Dendritic cell treated with granulocyte-macrophage colony-stimulating factor and Interleukin-4, amounts not matched to agents 40 ng/mL and 50 ng/mL, for 4 days (primary cell): ENCODE measurements around the gene ZNF441.

Experiments
- H3K27ac Mint-ChIP-seq: one replicate; pipeline ENCODE4 v1.8.0; 2022; ENCODE audit warnings: mild to moderate bottlenecking, mixed read lengths
- H3K27me3 Mint-ChIP-seq: one replicate; pipeline ENCODE4 v1.8.0; 2022; ENCODE audit warnings: mild to moderate bottlenecking, mixed read lengths
- H3K36me3 Mint-ChIP-seq: one replicate; pipeline ENCODE4 v1.8.0; 2022; ENCODE audit warnings: low read depth, mixed read lengths
- H3K4me1 Mint-ChIP-seq: one replicate; pipeline ENCODE4 v1.8.0; 2022; ENCODE audit warnings: low read depth, mixed read lengths
- H3K4me3 Mint-ChIP-seq: one replicate; pipeline ENCODE4 v1.8.0; 2022; ENCODE audit warnings: mild to moderate bottlenecking, moderate library complexity, mixed read lengths
- H3K9me3 Mint-ChIP-seq: one replicate; pipeline ENCODE4 v1.8.0; 2022; ENCODE audit warnings: mixed read lengths
- intact Hi-C: fragments of 100-400 bp; cut with micrococcal nuclease; formaldehyde crosslinking; loops from one replicate; pipeline ENCODE4 v1.15.0; 2022

Gene ZNF441

DNA sequence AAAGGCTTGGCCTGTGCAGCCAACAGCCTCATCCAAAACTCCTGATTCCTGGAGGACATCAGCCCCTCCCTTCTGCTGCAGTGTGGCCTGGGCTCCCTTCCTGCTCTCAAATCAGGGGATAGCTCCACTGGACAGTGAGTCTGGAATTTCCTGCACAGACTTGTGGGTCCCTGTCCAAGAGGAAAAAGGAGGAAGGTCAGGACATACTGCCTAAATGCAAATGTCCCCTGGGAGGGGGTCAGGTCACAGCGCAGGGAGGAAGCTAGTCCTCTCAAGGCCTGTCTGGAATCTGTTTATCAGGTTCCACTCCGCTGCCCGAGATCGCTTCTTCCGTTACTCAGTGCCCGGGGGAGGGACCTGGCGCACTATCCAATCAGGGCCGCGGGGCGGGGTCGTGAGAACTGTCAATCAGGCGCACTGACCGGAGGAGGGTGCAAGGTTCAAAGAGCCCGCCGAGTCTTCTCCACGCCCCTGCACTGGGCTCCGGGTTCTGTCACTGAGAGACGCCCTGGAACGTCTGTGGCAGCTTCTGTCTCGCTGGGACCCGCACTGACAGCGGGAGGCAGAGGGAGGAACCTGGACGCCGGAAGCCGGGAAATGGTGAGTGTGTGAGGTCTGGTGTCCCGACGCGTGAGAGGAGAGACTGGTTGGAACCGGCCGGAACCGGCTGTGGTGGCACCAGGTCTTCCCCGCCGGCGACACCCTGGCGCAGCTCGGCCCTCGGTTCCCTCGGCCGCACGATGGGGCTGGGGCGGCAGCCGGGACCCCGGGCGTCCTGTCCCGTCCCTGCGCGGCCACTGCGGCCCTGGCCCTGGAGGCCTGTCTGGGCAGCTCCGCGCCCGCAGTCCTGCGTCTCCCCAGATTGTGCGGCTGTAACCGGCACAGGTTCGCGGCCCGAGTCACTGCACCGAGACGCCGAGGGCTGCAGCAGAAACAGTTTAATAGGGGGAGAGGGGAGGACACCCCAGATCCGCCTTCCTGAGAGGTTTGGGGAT lies at the start of gene ZNF441:
Gene ZNF441, plus strand, starts transcription at position 404 of the 995 bp plus-strand sequence. Its CDS starts 194 bp downstream, at position 598.
- intact Hi-C loops, result loop anchor here (1.0 to 10.0 kb wide), 2 partner anchors 30 to 72 kb away; no protein-coding TSS in a partner anchor

DNA sequence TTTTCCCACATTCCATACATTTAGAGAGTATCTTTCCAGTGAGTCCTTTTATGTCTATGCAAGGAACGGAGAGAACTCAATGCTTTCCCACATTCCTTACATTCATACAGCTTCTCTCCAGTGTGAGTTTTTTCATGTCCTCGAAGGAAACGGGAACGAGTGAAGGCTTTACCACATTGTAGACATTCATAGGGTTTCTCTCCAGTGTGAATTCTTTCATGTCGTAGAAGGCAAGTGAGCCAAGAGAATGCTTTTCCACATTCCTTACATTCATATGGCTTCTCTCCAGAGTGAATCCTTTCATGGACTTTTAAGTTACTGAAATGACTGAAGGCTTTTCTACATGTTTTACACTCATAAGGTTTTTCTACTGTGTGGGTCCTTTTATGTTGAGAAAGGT lies 45.1 kb upstream of the ZNF441 start:
- H3K27me3 Mint-ChIP-seq, result no peaks in the 10 kb centered on the region
- no peak overlapping the region for H3K27ac Mint-ChIP-seq
- no peaks in the 10 kb centered on the region for H3K4me1 Mint-ChIP-seq
- peaks cover 59% of the 10 kb centered on the region for H3K36me3 Mint-ChIP-seq
- peaks cover 76% of the 10 kb centered on the region for H3K9me3 Mint-ChIP-seq
- intact Hi-C loops, result no loop called here
- H3K4me3 Mint-ChIP-seq, result no peak overlapping the region

More for the DNA sequence above, at the start of gene ZNF441:
- H3K36me3 Mint-ChIP-seq, result peaks cover 44% of the 10 kb centered on the region
- peaks cover 65% of the 10 kb centered on the region for H3K9me3 Mint-ChIP-seq
- H3K27me3 Mint-ChIP-seq, result peaks cover 11% of the 10 kb centered on the region
- peak within 1 kb of the TSS; percentile 95 for H3K27ac Mint-ChIP-seq
- H3K4me3 Mint-ChIP-seq, result peak within 1 kb of the TSS; percentile 96
- peaks cover 16% of the 10 kb centered on the region for H3K4me1 Mint-ChIP-seq

GRCh38 chr19:11722414-11722813 lies 44.4 kb upstream of the ZNF441 start:
- Mint-ChIP-seq H3K4me3 (no peak overlapping the region), H3K9me3 (peaks cover 78% of the 10 kb centered on the region)
- intact Hi-C loops, result no loop called here

GRCh38 chr19:11729586-11729985 lies 37.2 kb upstream of the ZNF441 start:
- Mint-ChIP-seq H3K9me3 (peaks cover 60% of the 10 kb centered on the region), H3K27me3 (no peaks in the 10 kb centered on the region), H3K4me3 (no peak overlapping the region), H3K27ac (no peak overlapping the region), H3K36me3 (peaks cover 61% of the 10 kb centered on the region), H3K4me1 (no peaks in the 10 kb centered on the region)
- intact Hi-C loops, result no loop called here

More at GRCh38 chr19:11722414-11722813, 44.4 kb upstream of the ZNF441 start:
- no peaks in the 10 kb centered on the region for H3K4me1 Mint-ChIP-seq
- H3K27ac Mint-ChIP-seq, result no peak overlapping the region
- H3K36me3 Mint-ChIP-seq, result peaks cover 67% of the 10 kb centered on the region
- H3K27me3 Mint-ChIP-seq, result no peaks in the 10 kb centered on the region

DNA sequence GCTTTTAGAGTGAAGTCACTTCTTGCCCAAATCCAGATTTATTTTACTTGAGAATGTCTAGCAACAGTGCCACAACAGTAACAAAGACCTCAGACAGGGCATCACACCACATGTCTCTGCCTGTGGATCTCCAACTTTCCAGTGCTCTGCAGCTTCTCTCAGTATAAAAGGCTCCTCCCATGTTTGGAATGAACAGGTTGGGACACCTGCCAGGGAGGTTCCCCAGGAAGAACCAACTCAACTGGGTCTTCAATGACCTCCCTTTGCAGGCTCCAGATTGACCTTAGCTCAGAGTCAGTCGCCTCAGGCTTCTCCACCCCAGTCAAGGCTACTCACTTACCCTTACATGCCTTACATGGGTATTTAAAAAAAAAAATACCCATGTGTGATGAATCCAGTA lies 31.4 kb upstream of the ZNF441 start:
- peaks cover 40% of the 10 kb centered on the region for H3K36me3 Mint-ChIP-seq
- intact Hi-C loops, result loop anchor here (5.0 kb wide), 1 partner anchor 33 kb away; no protein-coding TSS in a partner anchor
- H3K4me3 Mint-ChIP-seq, result no peak overlapping the region
- peaks cover 3% of the 10 kb centered on the region for H3K27me3 Mint-ChIP-seq
- H3K9me3 Mint-ChIP-seq, result peaks cover 7% of the 10 kb centered on the region
- H3K27ac Mint-ChIP-seq, result peak overlapping the region; percentile 60
- peaks cover 28% of the 10 kb centered on the region for H3K4me1 Mint-ChIP-seq

DNA sequence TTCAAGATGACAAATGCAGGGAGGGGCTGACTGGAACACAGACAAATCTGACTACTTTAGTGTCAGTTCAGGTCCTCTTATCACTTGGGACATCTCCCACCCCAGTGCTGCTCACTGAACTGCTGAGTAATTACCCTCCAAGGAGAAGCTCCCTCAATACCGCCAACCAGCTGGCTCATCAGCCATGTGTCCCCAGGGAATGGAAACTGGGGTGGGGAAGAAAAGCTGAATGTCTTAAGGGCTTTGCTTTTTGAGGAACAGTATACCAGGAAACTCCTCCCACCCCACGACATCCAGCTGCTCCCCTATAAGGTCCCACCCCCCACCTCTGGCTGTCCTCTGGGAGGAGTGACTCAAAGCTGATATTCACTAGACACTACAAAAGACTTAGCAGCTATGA lies 30.1 kb upstream of the ZNF441 start:
- Mint-ChIP-seq H3K4me3 (peak overlapping the region; percentile 98), H3K36me3 (peaks cover 31% of the 10 kb centered on the region), H3K27ac (peak overlapping the region; percentile 93), H3K27me3 (peaks cover 3% of the 10 kb centered on the region), H3K4me1 (peaks cover 28% of the 10 kb centered on the region), H3K9me3 (no peaks in the 10 kb centered on the region)
- intact Hi-C loops, result loop anchor here (1.0 to 5.0 kb wide), 2 partner anchors 30 to 34 kb away; partner anchors contain the start of gene ZNF441

DNA sequence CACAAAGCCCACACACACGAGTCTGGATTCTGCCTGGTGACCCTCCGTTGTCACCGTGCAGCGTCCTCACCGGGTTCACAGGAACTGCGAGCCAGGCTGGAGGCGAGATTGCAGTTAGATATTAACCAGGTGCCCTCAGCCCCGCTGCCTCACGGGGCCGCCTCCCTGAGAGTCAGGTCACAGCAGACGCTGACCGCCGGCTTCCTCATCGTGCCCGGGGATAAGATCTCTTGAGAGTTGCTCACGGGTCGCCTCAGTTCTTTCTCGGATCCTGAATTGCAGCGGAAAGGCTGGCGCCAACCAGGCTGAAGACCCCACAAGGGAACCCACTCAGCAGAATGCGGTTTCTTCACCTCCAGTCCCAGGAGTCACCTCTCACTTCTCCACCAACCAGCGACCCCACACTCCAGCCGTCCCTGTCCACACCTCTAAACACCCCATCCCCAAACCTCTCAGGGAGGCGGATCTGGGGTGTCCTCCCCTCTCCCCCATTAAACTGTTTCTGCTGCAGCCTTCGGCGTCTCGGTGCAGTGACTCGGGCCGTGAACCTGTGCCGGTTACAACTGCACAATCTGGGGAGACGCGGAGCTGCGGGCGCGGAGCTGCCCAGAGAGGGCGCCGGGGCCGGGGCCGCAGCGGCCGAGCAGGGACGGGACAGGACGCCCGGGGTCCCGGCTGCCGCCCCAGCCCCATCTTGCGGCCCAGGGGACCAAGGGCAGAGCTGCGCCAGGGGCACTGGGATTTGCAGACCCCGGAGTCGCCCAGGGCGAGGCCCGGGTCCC lies 28.6 kb upstream of the ZNF441 start:
- peak overlapping the region; percentile 93 for H3K27ac Mint-ChIP-seq

GRCh38 chr19:11738746-11739620 lies 27.8 kb upstream of the ZNF441 start, which contains the start of gene ZNF823:
ZNF823 (minus strand) TSS chr19:11738946; CDS start chr19:11738819, 127 bp downstream.
- Mint-ChIP-seq H3K9me3 (no peaks in the 10 kb centered on the region), H3K27me3 (peaks cover 7% of the 10 kb centered on the region), H3K36me3 (peaks cover 23% of the 10 kb centered on the region), H3K4me3 (peak within 1 kb of the TSS; percentile 98), H3K27ac (peak within 1 kb of the TSS; percentile 93), H3K4me1 (peaks cover 28% of the 10 kb centered on the region)
- intact Hi-C loops, result loop anchor here (5.0 kb wide), 1 partner anchor 37 kb away; no protein-coding TSS in a partner anchor

More for the DNA sequence above, 28.6 kb upstream of the ZNF441 start:
- Mint-ChIP-seq H3K4me3 (peak overlapping the region; percentile 98), H3K27me3 (peaks cover 6% of the 10 kb centered on the region), H3K9me3 (no peaks in the 10 kb centered on the region), H3K4me1 (peaks cover 28% of the 10 kb centered on the region), H3K36me3 (peaks cover 24% of the 10 kb centered on the region)
- intact Hi-C loops, result loop anchor here (1.0 to 5.0 kb wide), 2 partner anchors 28 to 36 kb away; partner anchors contain the start of gene ZNF441

DNA sequence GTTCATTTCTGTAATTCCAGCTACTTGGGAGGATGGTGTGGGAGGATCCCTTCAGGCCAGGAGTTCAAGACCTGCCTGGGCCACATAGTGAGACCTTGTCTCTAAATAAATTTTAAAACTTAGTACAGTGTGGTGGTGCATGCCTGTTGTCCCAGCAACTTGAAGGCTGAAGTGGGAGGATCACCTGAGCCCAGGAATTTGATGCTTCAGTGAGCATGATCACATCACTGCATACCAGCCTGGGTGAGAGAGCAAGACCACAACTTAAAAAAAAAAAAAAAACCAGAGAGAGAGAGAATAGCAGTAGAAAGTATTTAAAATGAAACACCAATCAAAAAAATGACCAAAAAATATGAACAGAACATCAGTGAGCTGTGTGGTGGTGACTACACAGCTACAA lies 20.9 kb upstream of the ZNF441 start:
- peaks cover 43% of the 10 kb centered on the region for H3K9me3 Mint-ChIP-seq
- peaks cover 6% of the 10 kb centered on the region for H3K27me3 Mint-ChIP-seq
- H3K4me3 Mint-ChIP-seq, result no peak overlapping the region
- no peak overlapping the region for H3K27ac Mint-ChIP-seq
- intact Hi-C loops, result no loop called here
- no peaks in the 10 kb centered on the region for H3K36me3 Mint-ChIP-seq
- no peaks in the 10 kb centered on the region for H3K4me1 Mint-ChIP-seq

DNA sequence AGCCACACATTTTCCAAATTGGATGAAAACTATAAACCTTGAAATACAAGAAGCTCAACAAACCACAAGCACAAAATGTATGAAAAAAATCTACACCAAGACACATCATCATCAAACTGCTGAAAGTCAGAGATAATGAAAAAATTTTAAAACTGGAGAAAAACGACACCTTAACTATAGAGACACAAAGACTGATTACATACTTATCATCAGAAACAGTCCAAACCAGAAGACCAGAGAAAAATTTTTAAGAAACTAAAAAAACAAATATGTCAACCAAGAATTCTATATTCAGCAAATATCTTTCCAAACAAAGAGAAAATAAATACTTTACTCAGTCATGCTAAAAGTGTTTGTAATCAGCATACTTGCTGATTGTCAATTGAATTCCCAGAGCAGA lies 19.5 kb upstream of the ZNF441 start:
- H3K4me1 Mint-ChIP-seq, result no peaks in the 10 kb centered on the region
- H3K4me3 Mint-ChIP-seq, result no peak overlapping the region
- H3K27me3 Mint-ChIP-seq, result peaks cover 8% of the 10 kb centered on the region
- intact Hi-C loops, result no loop called here
- H3K9me3 Mint-ChIP-seq, result peaks cover 57% of the 10 kb centered on the region
- no peak overlapping the region for H3K27ac Mint-ChIP-seq
- no peaks in the 10 kb centered on the region for H3K36me3 Mint-ChIP-seq

- Mint-ChIP-seq H3K4me3 (no peak overlapping the region), H3K27ac (no peak overlapping the region), H3K27me3 (peaks cover 10% of the 10 kb centered on the region), H3K4me1 (no peaks in the 10 kb centered on the region), H3K36me3 (no peaks in the 10 kb centered on the region), H3K9me3 (peaks cover 81% of the 10 kb centered on the region)
- intact Hi-C loops, result loop anchor here (5.0 kb wide), 1 partner anchor 37 kb away; no protein-coding TSS in a partner anchor
These were observed 17.0 kb upstream of the ZNF441 start for GRCh38 chr19:11749751-11750150.

- Mint-ChIP-seq H3K27me3 (peaks cover 8% of the 10 kb centered on the region), H3K9me3 (peaks cover 77% of the 10 kb centered on the region), H3K27ac (no peak overlapping the region), H3K4me1 (no peaks in the 10 kb centered on the region), H3K36me3 (no peaks in the 10 kb centered on the region), H3K4me3 (no peak overlapping the region)
- intact Hi-C loops, result loop anchor here (5.0 kb wide), 1 partner anchor 40 kb away; no protein-coding TSS in a partner anchor
These were observed 14.5 kb upstream of the ZNF441 start for GRCh38 chr19:11752244-11752736.
